IMR-90 (cell line): ENCODE data around the gene RAB40C. TPM values are rescaled to one million over a fixed set of nuclear protein-coding genes. Genes with fewer than 3 reads are reported as not detected.

ENCODE experiments used
- ATAC-seq: fragments of 200-7000 bp; cut with Tn5 transposase; 2 replicates; pipeline ENCODE4 v1.9.1; 2020; ENCODE audit warnings: low read depth, mild to moderate bottlenecking, moderate library complexity
- BruUV-seq: library from RNA; stranded (reverse); fragments of 400-500 nt; replicated peaks from 2 replicates; lab custom pipeline; 2021; lab: Mats Ljungman, UMichigan
- CTCF ChIA-PET: fragments of 300-600 bp; formaldehyde crosslinking; extraction: SDS; loops from one replicate; lab custom pipeline; 2021; ENCODE audit warnings: antibody characterized with exemption; lab: Yijun Ruan, JAX
- POLR2A ChIA-PET: fragments of 300-600 bp; sonication (Branson Sonifier 250); formaldehyde crosslinking; loops from one replicate; lab custom pipeline; 2022; ENCODE audit warnings: antibody characterized with exemption; ENCODE audit not compliant: unreplicated experiment; lab: Charles Lee
- DNase-seq: peaks from one replicate; pipeline ENCODE4 v3.0.0; 2013
- H2AFZ ChIP-seq: replicated peaks from 2 replicates; pipeline ENCODE3; 2013; ENCODE audit warnings: low read length, mild to moderate bottlenecking; ENCODE audit not compliant: poor library complexity
- H2AK5ac ChIP-seq: 2 replicates; pipeline ENCODE4 v1.6.1; 2013; ENCODE audit warnings: low read depth, low read length, inconsistent platforms
- H2AK9ac ChIP-seq: replicated peaks from 2 replicates; pipeline ENCODE3; 2013; ENCODE audit warnings: mild to moderate bottlenecking, low read depth, low read length, moderate library complexity; ENCODE audit not compliant: poor library complexity
- H2BK120ac ChIP-seq: 2 replicates; pipeline ENCODE4 v1.6.1; 2013; ENCODE audit warnings: low read depth, low read length, inconsistent platforms
- H2BK15ac ChIP-seq: 3 replicates; pipeline ENCODE4 v1.6.1; 2013; ENCODE audit warnings: low read depth, low read length, inconsistent platforms
- H2BK20ac ChIP-seq: 2 replicates; pipeline ENCODE4 v1.6.1; 2013; ENCODE audit warnings: low read depth, mild to moderate bottlenecking, inconsistent platforms, low read length, moderate library complexity
- H2BK5ac ChIP-seq: 2 replicates; pipeline ENCODE4 v1.6.1; 2013; ENCODE audit warnings: mild to moderate bottlenecking, low read depth, low read length, inconsistent platforms; ENCODE audit not compliant: poor library complexity, severe bottlenecking
- H3K14ac ChIP-seq: replicated peaks from 2 replicates; pipeline ENCODE4 v1.6.1; 2013; ENCODE audit warnings: low read depth, low read length, inconsistent platforms
- H3K18ac ChIP-seq: 2 replicates; pipeline ENCODE4 v1.6.1; 2013; ENCODE audit warnings: low read depth, low read length, control low read depth
- H3K23ac ChIP-seq: 2 replicates; pipeline ENCODE4 v1.6.1; 2013; ENCODE audit warnings: low read depth, low read length, inconsistent platforms
- H3K27ac ChIP-seq: 2 replicates; pipeline ENCODE4 v1.5.1; 2013; ENCODE audit warnings: mild to moderate bottlenecking, control low read depth, low read length; ENCODE audit not compliant: insufficient read depth
- H3K27me3 ChIP-seq: 2 replicates; pipeline ENCODE4 v1.6.1; 2013; ENCODE audit warnings: low read length; ENCODE audit not compliant: control insufficient read depth, insufficient read depth
- H3K36me3 ChIP-seq: 2 replicates; pipeline ENCODE4 v1.6.1; 2013; ENCODE audit warnings: low read length, mixed read lengths; ENCODE audit not compliant: control insufficient read depth, insufficient read depth
- H3K4ac ChIP-seq: 2 replicates; pipeline ENCODE4 v1.6.1; 2013; ENCODE audit warnings: low read depth, low read length, inconsistent platforms
- H3K4me1 ChIP-seq: 2 replicates; pipeline ENCODE4 v1.6.1; 2013; ENCODE audit warnings: low read length, mixed read lengths; ENCODE audit not compliant: control insufficient read depth, insufficient read depth
- H3K4me2 ChIP-seq: 2 replicates; pipeline ENCODE4 v1.6.1; 2013; ENCODE audit warnings: low read depth, mild to moderate bottlenecking, control low read depth, low read length, moderate library complexity
- H3K4me3 ChIP-seq: 2 replicates; pipeline ENCODE4 v1.5.1; 2013; ENCODE audit warnings: low read depth, mild to moderate bottlenecking, control low read depth, low read length, moderate library complexity; ENCODE audit not compliant: insufficient read depth
- H3K56ac ChIP-seq: 2 replicates; pipeline ENCODE4 v1.6.1; 2013; ENCODE audit warnings: low read length, inconsistent platforms; ENCODE audit not compliant: insufficient read depth; ENCODE audit errors: extremely low read depth
- H3K79me1 ChIP-seq, 2 experiments: 2 replicates each; pipeline ENCODE4 v1.6.1; 2013; ENCODE audit warnings: low read length in 2 of 2, inconsistent platforms in 1 of 2, low read depth in 1 of 2
- H3K9ac ChIP-seq: 2 replicates; pipeline ENCODE4 v1.6.1; 2013; ENCODE audit warnings: low read depth, low read length, control low read depth
- H3K9me1 ChIP-seq: 2 replicates; pipeline ENCODE4 v1.6.1; 2013; ENCODE audit warnings: low read length, inconsistent platforms; ENCODE audit not compliant: insufficient read depth
- H3K9me3 ChIP-seq: 2 replicates; pipeline ENCODE4 v1.6.1; 2013; ENCODE audit warnings: low read length; ENCODE audit not compliant: control insufficient read depth, insufficient read depth
- H4K20me1 ChIP-seq: 2 replicates; pipeline ENCODE4 v1.6.1; 2013; ENCODE audit warnings: low read length, inconsistent platforms; ENCODE audit not compliant: insufficient read depth
- H4K5ac ChIP-seq: 2 replicates; pipeline ENCODE4 v1.6.1; 2013; ENCODE audit warnings: mild to moderate bottlenecking, low read depth, low read length, control low read depth
- H4K8ac ChIP-seq, 2 experiments: 2 replicates each; pipeline ENCODE4 v1.6.1; 2013; ENCODE audit warnings: low read depth in 2 of 2, low read length in 2 of 2, control low read depth in 1 of 2, inconsistent platforms in 1 of 2
- H4K91ac ChIP-seq: 2 replicates; pipeline ENCODE4 v1.6.1; 2013; ENCODE audit warnings: low read depth, low read length, inconsistent platforms; ENCODE audit not compliant: insufficient read depth
- BHLHE40 ChIP-seq: fragments of 150-350 bp; IDR thresholded peaks from 2 replicates; pipeline ENCODE4 v1.6.1; 2016; ENCODE audit warnings: mild to moderate bottlenecking, low read depth, low read length
- CTCF ChIP-seq: conservative IDR thresholded peaks from 2 replicates; pipeline ENCODE4 v1.5.1; 2012; ENCODE audit warnings: mild to moderate bottlenecking, low read depth, low read length, improper control_type of control experiment
- ELK1 ChIP-seq: fragments of 150-350 bp; IDR thresholded peaks from 2 replicates; pipeline ENCODE4 v1.6.1; 2016; ENCODE audit warnings: low read depth, mild to moderate bottlenecking, low read length, moderate library complexity, borderline replicate concordance
- MAFK ChIP-seq: IDR thresholded peaks from 2 replicates; pipeline ENCODE4 v1.6.1; 2012; ENCODE audit warnings: low read depth, low read length, improper control_type of control experiment
- MAZ ChIP-seq: IDR thresholded peaks from 2 replicates; pipeline ENCODE4 v1.6.1; 2012; ENCODE audit warnings: low read depth, mild to moderate bottlenecking, low read length, improper control_type of control experiment, moderate library complexity, borderline replicate concordance
- MXI1 ChIP-seq: IDR thresholded peaks from 2 replicates; pipeline ENCODE4 v1.6.1; 2012; ENCODE audit warnings: low read depth, mild to moderate bottlenecking, low read length, moderate library complexity, borderline replicate concordance
- POLR2A ChIP-seq: IDR thresholded peaks from 2 replicates; pipeline ENCODE4 v1.6.1; 2012; ENCODE audit warnings: mild to moderate bottlenecking, low read depth, low read length
- RCOR1 ChIP-seq: IDR thresholded peaks from 2 replicates; pipeline ENCODE4 v1.6.1; 2012; ENCODE audit warnings: mild to moderate bottlenecking, low read length, improper control_type of control experiment; ENCODE audit not compliant: insufficient replicate concordance
- RFX5 ChIP-seq: IDR thresholded peaks from 2 replicates; pipeline ENCODE4 v1.8.0; 2012; ENCODE audit warnings: low read depth, mild to moderate bottlenecking, low read length, moderate library complexity
- SMC3 ChIP-seq: fragments of 150-350 bp; IDR thresholded peaks from 2 replicates; pipeline ENCODE4 v1.6.1; 2016; ENCODE audit warnings: low read depth, mild to moderate bottlenecking, antibody characterized with exemption, low read length, moderate library complexity
- USF2 ChIP-seq: fragments of 150-350 bp; IDR thresholded peaks from 2 replicates; pipeline ENCODE4 v1.6.1; 2017; ENCODE audit warnings: mild to moderate bottlenecking, antibody characterized with exemption, low read length, low read depth
- WGBS, 2 experiments: methylation state at CpG; one replicate each; pipeline versions ENCODE4 v1.1.5 to v1.1.7; 2013; ENCODE audit warnings: missing lambda C conversion rate in 2 of 2; ENCODE audit not compliant: insufficient read length in 1 of 2; ENCODE audit errors: extremely low coverage in 2 of 2; 5-methylcytosine and 5-hydroxymethylcytosine counted together
- dilution Hi-C: fragments of 300-500 bp; cut with HindIII; formaldehyde crosslinking; loops from one replicate; pipeline ENCODE4 v1.14.3; 2018; ENCODE audit warnings: low sequenced_read_pairs; ENCODE audit not compliant: unreplicated experiment
- in situ Hi-C: fragments of 300-500 bp; cut with MboI; formaldehyde crosslinking; loops from 3 replicates; pipeline ENCODE4 v1.14.3; 2019; ENCODE audit warnings: low sequenced_read_pairs, inconsistent platforms, mixed read lengths
- intact Hi-C: fragments of 100-400 bp; cut with micrococcal nuclease; formaldehyde crosslinking; loops from 2 replicates; pipeline ENCODE4 v1.10.0; 2022
- polyA plus RNA-seq, 3 experiments: library from polyadenylated mRNA; depleted of rRNA; stranded (reverse); fragments of >200 nt; gene quantifications; 2 replicates each; pipeline ENCODE4 v1.2.3, GENCODE V29; 2012; ENCODE audit warnings: low replicate concordance in 1 of 3
- total RNA-seq: library from RNA; depleted of rRNA; stranded (reverse); fragments of >200 nt; gene quantifications from 2 replicates; pipeline ENCODE4 v1.2.3, GENCODE V29; 2012

The RAB40C gene
- total and polyA plus RNA-seq, 2 of the 4 experiments (the other 2 are of a cell fraction): 6.8 to 13.7 TPM

GRCh38 chr16:662095-662494, 72.2 kb downstream of the RAB40C start:
- H2BK20ac ChIP-seq: no peak overlapping the region
- H3K4me1 ChIP-seq: peaks cover 5% of the 10 kb centered on the region
- POLR2A ChIA-PET: no interaction called here
- no peak overlapping the region for H3K14ac ChIP-seq
- no peak overlapping the region for H2AK5ac ChIP-seq
- H3K9me1 ChIP-seq: no peaks in the 10 kb centered on the region
- H3K4ac ChIP-seq: no peak overlapping the region
- no peak for DNase-seq
- dilution Hi-C loops: no loop called here
- H4K5ac ChIP-seq: no peak overlapping the region
- H3K79me1 ChIP-seq: no peaks in the 10 kb centered on the region
- H2AK9ac ChIP-seq: no peak overlapping the region
- H4K91ac ChIP-seq: no peak overlapping the region
- H2BK120ac ChIP-seq: no peak overlapping the region
- no peak overlapping the region for H2BK5ac ChIP-seq
- no peak overlapping the region for H2BK15ac ChIP-seq
- no peak overlapping the region for H3K23ac ChIP-seq
- no peak overlapping the region for H3K27ac ChIP-seq
- H3K27me3 ChIP-seq: no peaks in the 10 kb centered on the region
- TF ChIP-seq CTCF: no peak
- TF ChIP-seq MAZ: no peak
- no peak for TF ChIP-seq MXI1
- TF ChIP-seq SMC3: no peak
- no peak for TF ChIP-seq BHLHE40
- no peak for TF ChIP-seq RFX5
- TF ChIP-seq ELK1: no peak
- TF ChIP-seq MAFK: no peak
- no peak for TF ChIP-seq POLR2A
- no peak for TF ChIP-seq USF2
- TF ChIP-seq RCOR1: no peak
- BruUV-seq: no TSS peak
- H3K18ac ChIP-seq: no peak overlapping the region
- no peak overlapping the region for H4K8ac ChIP-seq
- WGBS, 2 experiments: 96% methylated on average over 18 of the region's 19 CpGs; no CpG with 5 or more reads in 1 of the 2 experiments
- ATAC-seq: no peak
- intact Hi-C loops: no loop called here
- CTCF ChIA-PET: no interaction called here
- in situ Hi-C loops: no loop called here
- no peak overlapping the region for H3K9ac ChIP-seq
- no peak overlapping the region for H3K56ac ChIP-seq
- H3K4me2 ChIP-seq: no peak overlapping the region
- no peak overlapping the region for H2AFZ ChIP-seq
- no peak overlapping the region for H3K4me3 ChIP-seq
- H3K36me3 ChIP-seq: peaks cover 4% of the 10 kb centered on the region
- no peaks in the 10 kb centered on the region for H4K20me1 ChIP-seq
- no peaks in the 10 kb centered on the region for H3K9me3 ChIP-seq
